Endodermal cell (in vitro differentiated cells): ENCODE results near the gene HORMAD2. TPM values are rescaled to one million over a fixed set of nuclear protein-coding genes. Genes with fewer than 3 reads are reported as not detected.

Experiments
- DNase-seq: peaks from one replicate; pipeline ENCODE4 v3.0.0-alpha.2; 2017
- H3K27ac ChIP-seq: 2 replicates; pipeline ENCODE4 v1.5.1; 2013; ENCODE audit warnings: mild to moderate bottlenecking, low read depth, low read length, moderate library complexity
- H3K27me3 ChIP-seq: 2 replicates; pipeline ENCODE4 v1.6.1; 2013; ENCODE audit warnings: mild to moderate bottlenecking, low read length, moderate library complexity; ENCODE audit not compliant: insufficient read depth, control insufficient read depth, poor library complexity, severe bottlenecking
- H3K36me3 ChIP-seq: 2 replicates; pipeline ENCODE4 v1.7.0; 2013; ENCODE audit warnings: mild to moderate bottlenecking, low read length, moderate library complexity; ENCODE audit not compliant: control insufficient read depth, insufficient read depth
- H3K4me1 ChIP-seq: one replicate; pipeline ENCODE4 v1.7.0; 2013; ENCODE audit warnings: low read length; ENCODE audit not compliant: control insufficient read depth, insufficient read depth
- H3K4me3 ChIP-seq: 2 replicates; pipeline ENCODE4 v1.5.1; 2013; ENCODE audit warnings: mild to moderate bottlenecking, low read length, moderate library complexity
- H3K9ac ChIP-seq: 2 replicates; pipeline ENCODE4 v1.6.1; 2013; ENCODE audit warnings: mild to moderate bottlenecking, low read length, moderate library complexity; ENCODE audit not compliant: poor library complexity, severe bottlenecking; ENCODE audit errors: extremely low read depth
- H3K9me3 ChIP-seq: 2 replicates; pipeline ENCODE4 v1.6.1; 2013; ENCODE audit warnings: mild to moderate bottlenecking, low read length, moderate library complexity; ENCODE audit not compliant: control insufficient read depth
- H3K27ac Mint-ChIP-seq: 2 replicates; pipeline ENCODE4 v1.8.0; 2020; ENCODE audit warnings: mixed read lengths
- H3K27me3 Mint-ChIP-seq: 2 replicates; pipeline ENCODE4 v1.8.0; 2021; ENCODE audit warnings: mild to moderate bottlenecking, mixed read lengths; ENCODE audit not compliant: insufficient read depth
- H3K36me3 Mint-ChIP-seq: 2 replicates; pipeline ENCODE4 v1.8.0; 2020; ENCODE audit warnings: low read depth, mixed read lengths
- H3K4me1 Mint-ChIP-seq: 2 replicates; pipeline ENCODE4 v1.8.0; 2020; ENCODE audit warnings: mixed read lengths
- H3K4me3 Mint-ChIP-seq: 2 replicates; pipeline ENCODE4 v1.8.0; 2020; ENCODE audit warnings: mild to moderate bottlenecking, moderate library complexity, mixed read lengths
- H3K9me3 Mint-ChIP-seq: 2 replicates; pipeline ENCODE4 v1.8.0; 2020; ENCODE audit warnings: mild to moderate bottlenecking, mixed read lengths
- CTCF ChIP-seq: fragments of 200-600 bp; sonication (generic); conservative IDR thresholded peaks from 2 replicates; pipeline ENCODE4 v1.5.0; 2021; ENCODE audit warnings: antibody characterized with exemption, mild to moderate bottlenecking
- WGBS, 2 experiments: methylation state at CpG; one replicate each; pipeline versions ENCODE4 v1.1.5 to v1.1.7; 2013; ENCODE audit warnings: missing lambda C conversion rate in 2 of 2, mixed read lengths in 1 of 2; ENCODE audit not compliant: insufficient coverage in 1 of 2, insufficient read length in 1 of 2; 5-methylcytosine and 5-hydroxymethylcytosine counted together
- total RNA-seq, 2 donors: library from RNA; stranded (reverse); fragmentation: NEBNext Ultra II Directional in 1 of 2; extraction: Animal tissue kit (Norgen Biotek cat#: 25700) in 1 of 2; gene quantifications; 2 replicates in 1 of 2; 3 replicates in 1 of 2; pipeline ENCODE4 v1.2.1, GENCODE V29; 2021

The HORMAD2 gene
- total RNA-seq, 2 donors from 2014 or later: 0.55 TPM; not detected in 1

DNA sequence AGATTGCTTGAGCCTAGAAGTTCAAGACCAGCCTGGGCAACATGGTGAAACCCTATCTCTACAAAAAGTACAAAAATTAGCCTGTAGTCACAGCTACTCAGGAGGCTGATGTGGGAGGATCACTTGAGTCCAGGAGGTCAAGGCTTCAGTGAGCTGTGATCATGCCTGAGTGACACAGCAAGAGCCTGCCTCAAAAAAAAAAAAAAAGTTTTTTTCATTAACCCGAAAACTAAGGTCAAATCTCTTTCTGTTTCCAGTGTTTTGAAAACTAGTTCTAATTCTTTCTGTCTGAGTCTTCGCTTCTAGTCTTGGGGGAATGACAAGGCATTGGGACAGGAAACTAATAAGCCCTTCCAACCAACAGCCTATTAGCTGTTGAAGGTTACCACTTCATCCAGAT lies 108.6 kb downstream of the HORMAD2 start:
- H3K9me3 Mint-ChIP-seq: no peaks in the 10 kb centered on the region
- peaks cover 2% of the 10 kb centered on the region for H3K27me3 Mint-ChIP-seq
- TF ChIP-seq CTCF: no peak
- H3K9ac ChIP-seq: no peak overlapping the region
- 94% methylated on average over 2 of the region's 2 CpGs for WGBS, 2 experiments
- H3K4me1 ChIP-seq: peaks cover 1% of the 10 kb centered on the region
- H3K27ac ChIP-seq: no peak overlapping the region
- H3K27me3 ChIP-seq: peaks cover 8% of the 10 kb centered on the region
- no peak overlapping the region for H3K4me3 ChIP-seq
- no peak for DNase-seq
- H3K4me3 Mint-ChIP-seq: no peak overlapping the region
- H3K36me3 ChIP-seq: no peaks in the 10 kb centered on the region
- H3K9me3 ChIP-seq: no peaks in the 10 kb centered on the region
- no peak overlapping the region for H3K27ac Mint-ChIP-seq
- H3K36me3 Mint-ChIP-seq: no peaks in the 10 kb centered on the region
- H3K4me1 Mint-ChIP-seq: peaks cover 14% of the 10 kb centered on the region

DNA sequence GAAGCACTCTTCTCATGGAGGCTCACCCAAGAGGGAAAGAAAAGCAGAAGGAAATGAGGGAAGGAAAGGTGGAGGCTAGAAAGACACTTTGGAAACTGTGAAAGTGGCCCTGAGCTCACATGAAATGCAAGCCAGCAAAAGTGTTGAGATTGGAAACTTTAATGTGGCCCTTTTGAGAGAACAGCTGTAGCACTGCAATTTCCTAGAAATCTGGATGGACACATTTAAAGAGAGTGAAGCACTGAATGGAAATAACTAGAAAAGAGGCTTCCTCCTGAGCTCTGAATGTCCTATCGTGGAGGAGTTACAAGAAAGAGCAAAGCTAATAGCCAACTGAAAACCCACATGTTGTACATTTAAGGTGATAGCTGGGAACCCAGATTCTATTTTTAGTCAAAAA lies 110.3 kb downstream of the HORMAD2 start:
- peaks cover 8% of the 10 kb centered on the region for H3K27me3 ChIP-seq
- no peaks in the 10 kb centered on the region for H3K9me3 ChIP-seq
- no peak for DNase-seq
- no peak overlapping the region for H3K27ac ChIP-seq
- no peaks in the 10 kb centered on the region for H3K4me1 ChIP-seq
- WGBS, 2 experiments: 90 to 100% methylated on average over 1 of the region's 1 CpG
- no peak overlapping the region for H3K4me3 ChIP-seq
- Mint-ChIP-seq H3K4me3 (no peak overlapping the region), H3K36me3 (no peaks in the 10 kb centered on the region), H3K27me3 (peaks cover 2% of the 10 kb centered on the region), H3K4me1 (peaks cover 14% of the 10 kb centered on the region), H3K27ac (no peak overlapping the region), H3K9me3 (no peaks in the 10 kb centered on the region)
- H3K36me3 ChIP-seq: no peaks in the 10 kb centered on the region
- TF ChIP-seq CTCF: no peak
- no peak overlapping the region for H3K9ac ChIP-seq

GRCh38 chr22:30191040-30191701 lies 110.9 kb downstream of the HORMAD2 start:
- Histone ChIP-seq H3K27ac (no peak overlapping the region), H3K4me1 (no peaks in the 10 kb centered on the region), H3K27me3 (peaks cover 8% of the 10 kb centered on the region), H3K9me3 (no peaks in the 10 kb centered on the region), H3K36me3 (no peaks in the 10 kb centered on the region), H3K4me3 (no peak overlapping the region), H3K9ac (no peak overlapping the region)
- peaks cover 17% of the 10 kb centered on the region for H3K4me1 Mint-ChIP-seq
- no peak for DNase-seq
- H3K36me3 Mint-ChIP-seq: no peaks in the 10 kb centered on the region
- H3K9me3 Mint-ChIP-seq: no peaks in the 10 kb centered on the region
- peaks cover 2% of the 10 kb centered on the region for H3K27me3 Mint-ChIP-seq
- TF ChIP-seq CTCF: no peak
- H3K27ac Mint-ChIP-seq: no peak overlapping the region
- WGBS, 2 experiments: 93 to 95% methylated on average over 2 to 3 of the region's 3 CpGs
- H3K4me3 Mint-ChIP-seq: no peak overlapping the region
